Colonic mucosa (tissue), 4 donors: ENCODE measurements around the gene BDH2. TPM values are rescaled to one million over a fixed set of nuclear protein-coding genes. Genes with fewer than 3 reads are reported as not detected.

Experiments
- DNase-seq: peaks from one replicate; pipeline ENCODE4 v3.0.0-alpha.2; 2020
- H3K27ac ChIP-seq: fragments of 200-600 bp; one replicate; pipeline ENCODE4 v1.8.0; 2021
- H3K27me3 ChIP-seq: fragments of 200-600 bp; one replicate; pipeline ENCODE4 v1.8.0; 2021
- H3K36me3 ChIP-seq: fragments of 200-600 bp; one replicate; pipeline ENCODE4 v1.8.0; 2021
- H3K4me1 ChIP-seq: fragments of 200-600 bp; one replicate; pipeline ENCODE4 v1.8.0; 2021; ENCODE audit warnings: mild to moderate bottlenecking
- H3K4me3 ChIP-seq: fragments of 200-600 bp; one replicate; pipeline ENCODE4 v1.8.0; 2021
- H3K9ac ChIP-seq, 2 donors: one replicate each; pipeline ENCODE4 v1.7.0; 2013; ENCODE audit warnings: control low read depth in 2 of 2, low read depth in 2 of 2, low read length in 2 of 2
- H3K9me3 ChIP-seq: fragments of 200-600 bp; one replicate; pipeline ENCODE4 v1.8.0; 2021
- intact Hi-C: fragments of 100-400 bp; cut with DNase I; formaldehyde crosslinking; loops from one replicate; pipeline ENCODE4 v1.14.1; 2022
- total RNA-seq, 2 donors: library from RNA; stranded (reverse); fragmentation: NEBNext Ultra II Directional in 1 of 2; extraction: Animal tissue kit (Norgen Biotek cat#: 25700) in 1 of 2; gene quantifications; one replicate each; pipeline ENCODE4 v1.2.1, GENCODE V29; 2021
- TF ChIP-seq, protein P1 (sequence below): fragments of 200-600 bp; IDR thresholded peaks from one replicate; pipeline ENCODE4 v1.8.0; 2022; ENCODE audit warnings: antibody characterized with exemption, mild to moderate bottlenecking
- donor health status: healthy.
- donor health status: DM: no; HTN: no; CAD: no.
- donor health status: DM: no; HTN: no; CAD: no.

The BDH2 gene
- total RNA-seq, 2 donors from 2014 or later, result 14.0 to 35.3 TPM

DNA sequence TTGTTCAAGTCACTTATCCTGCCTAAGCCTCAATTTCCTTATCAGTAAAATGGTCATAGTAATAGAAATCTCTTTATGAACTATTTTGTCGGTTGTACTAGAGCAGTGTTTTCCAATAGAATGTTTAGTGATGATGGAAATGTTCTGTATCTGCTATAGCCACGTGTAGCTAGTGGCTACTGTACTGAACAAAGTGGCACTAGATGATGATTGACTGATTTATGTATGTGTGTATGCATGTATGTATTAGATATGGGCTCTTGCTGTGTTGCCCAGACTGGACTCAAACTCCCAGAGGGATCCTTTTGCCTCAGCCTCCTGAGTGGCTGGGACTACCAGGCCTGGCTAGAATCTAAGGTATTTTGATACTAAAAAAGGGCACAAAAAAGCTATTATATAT lies 55.5 kb downstream of the BDH2 start:
- intact Hi-C loops, result no loop called here
- no peak overlapping the region for H3K4me3 ChIP-seq
- H3K9ac ChIP-seq, result no peak overlapping the region
- H3K9me3 ChIP-seq, result no peaks in the 10 kb centered on the region
- H3K27ac ChIP-seq, result no peak overlapping the region
- H3K36me3 ChIP-seq, result no peaks in the 10 kb centered on the region
- DNase-seq, result no peak
- TF ChIP-seq, protein P1, sequence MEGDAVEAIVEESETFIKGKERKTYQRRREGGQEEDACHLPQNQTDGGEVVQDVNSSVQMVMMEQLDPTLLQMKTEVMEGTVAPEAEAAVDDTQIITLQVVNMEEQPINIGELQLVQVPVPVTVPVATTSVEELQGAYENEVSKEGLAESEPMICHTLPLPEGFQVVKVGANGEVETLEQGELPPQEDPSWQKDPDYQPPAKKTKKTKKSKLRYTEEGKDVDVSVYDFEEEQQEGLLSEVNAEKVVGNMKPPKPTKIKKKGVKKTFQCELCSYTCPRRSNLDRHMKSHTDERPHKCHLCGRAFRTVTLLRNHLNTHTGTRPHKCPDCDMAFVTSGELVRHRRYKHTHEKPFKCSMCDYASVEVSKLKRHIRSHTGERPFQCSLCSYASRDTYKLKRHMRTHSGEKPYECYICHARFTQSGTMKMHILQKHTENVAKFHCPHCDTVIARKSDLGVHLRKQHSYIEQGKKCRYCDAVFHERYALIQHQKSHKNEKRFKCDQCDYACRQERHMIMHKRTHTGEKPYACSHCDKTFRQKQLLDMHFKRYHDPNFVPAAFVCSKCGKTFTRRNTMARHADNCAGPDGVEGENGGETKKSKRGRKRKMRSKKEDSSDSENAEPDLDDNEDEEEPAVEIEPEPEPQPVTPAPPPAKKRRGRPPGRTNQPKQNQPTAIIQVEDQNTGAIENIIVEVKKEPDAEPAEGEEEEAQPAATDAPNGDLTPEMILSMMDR, result no peak
- H3K4me1 ChIP-seq, result no peaks in the 10 kb centered on the region
- no peaks in the 10 kb centered on the region for H3K27me3 ChIP-seq

DNA sequence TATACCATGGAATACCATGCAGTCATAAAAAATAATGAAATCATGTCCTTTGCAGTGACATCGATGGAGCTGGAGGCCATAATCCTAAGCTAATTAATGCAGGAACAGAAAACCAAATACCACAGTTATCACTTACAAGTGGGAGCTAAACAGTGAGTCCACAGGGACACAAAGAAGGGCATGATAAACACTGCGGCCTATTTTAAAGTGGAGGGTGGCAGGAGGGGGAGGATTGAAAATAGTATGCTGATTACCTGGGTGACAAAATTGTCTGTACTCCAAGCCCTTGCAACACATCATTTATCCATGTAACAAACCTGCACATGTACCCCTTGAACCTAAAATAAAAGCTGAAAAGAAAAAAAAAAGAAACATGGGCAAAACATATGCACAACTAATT lies 63.5 kb downstream of the BDH2 start:
- Histone ChIP-seq H3K27ac (no peak overlapping the region), H3K4me1 (no peaks in the 10 kb centered on the region), H3K36me3 (no peaks in the 10 kb centered on the region), H3K9ac (no peak overlapping the region), H3K9me3 (no peaks in the 10 kb centered on the region), H3K27me3 (no peaks in the 10 kb centered on the region), H3K4me3 (no peak overlapping the region)
- intact Hi-C loops, result no loop called here
- TF ChIP-seq, protein P1, result no peak
- DNase-seq, result no peak

DNA sequence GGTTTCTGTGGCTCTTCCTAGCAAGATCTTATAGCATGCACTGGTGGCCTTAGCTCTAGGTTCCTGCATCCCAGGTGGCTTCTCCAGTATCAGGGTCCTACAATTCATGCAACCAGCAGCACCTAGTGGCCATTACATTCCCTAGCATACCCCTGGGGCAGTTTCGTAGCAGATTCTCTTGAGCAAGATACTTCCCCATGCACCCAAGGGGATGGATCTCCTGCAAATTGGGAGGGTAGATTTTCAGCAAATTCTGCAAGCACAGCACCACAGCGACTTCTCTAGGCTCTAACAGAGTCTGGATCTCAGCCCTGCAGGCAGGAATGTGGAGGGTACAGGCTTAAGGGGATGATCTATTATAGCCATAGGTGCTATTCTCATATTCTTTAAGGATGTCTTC lies 67.1 kb downstream of the BDH2 start:
- no peaks in the 10 kb centered on the region for H3K9me3 ChIP-seq
- no peak overlapping the region for H3K27ac ChIP-seq
- no peak for DNase-seq
- H3K36me3 ChIP-seq, result no peaks in the 10 kb centered on the region
- TF ChIP-seq, protein P1, result no peak
- intact Hi-C loops, result no loop called here
- no peak overlapping the region for H3K9ac ChIP-seq
- no peaks in the 10 kb centered on the region for H3K27me3 ChIP-seq
- no peak overlapping the region for H3K4me3 ChIP-seq
- no peaks in the 10 kb centered on the region for H3K4me1 ChIP-seq

DNA sequence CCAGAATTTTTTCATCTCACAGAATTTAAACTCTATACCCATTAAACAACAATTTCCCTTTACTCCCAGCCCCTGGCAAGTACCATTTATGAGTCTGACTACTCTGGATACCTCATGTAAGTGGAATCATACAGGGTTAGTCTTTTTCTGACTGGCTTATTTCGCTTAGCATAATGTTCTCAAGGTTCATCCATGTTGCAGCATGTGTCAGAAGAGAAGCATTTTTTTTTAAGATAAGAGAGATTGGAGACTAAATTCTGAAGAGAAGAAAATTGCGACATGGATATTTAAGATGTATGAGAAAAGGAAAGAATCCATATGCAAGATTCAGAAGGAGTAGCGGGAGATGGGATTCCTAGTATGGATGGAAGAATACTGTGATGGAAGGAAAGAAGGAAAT lies 68.8 kb downstream of the BDH2 start:
- TF ChIP-seq, protein P1, result no peak
- no peak overlapping the region for H3K4me3 ChIP-seq
- intact Hi-C loops, result no loop called here
- no peaks in the 10 kb centered on the region for H3K36me3 ChIP-seq
- DNase-seq, result no peak
- H3K4me1 ChIP-seq, result no peaks in the 10 kb centered on the region
- no peaks in the 10 kb centered on the region for H3K27me3 ChIP-seq
- no peak overlapping the region for H3K9ac ChIP-seq
- no peak overlapping the region for H3K27ac ChIP-seq
- no peaks in the 10 kb centered on the region for H3K9me3 ChIP-seq

DNA sequence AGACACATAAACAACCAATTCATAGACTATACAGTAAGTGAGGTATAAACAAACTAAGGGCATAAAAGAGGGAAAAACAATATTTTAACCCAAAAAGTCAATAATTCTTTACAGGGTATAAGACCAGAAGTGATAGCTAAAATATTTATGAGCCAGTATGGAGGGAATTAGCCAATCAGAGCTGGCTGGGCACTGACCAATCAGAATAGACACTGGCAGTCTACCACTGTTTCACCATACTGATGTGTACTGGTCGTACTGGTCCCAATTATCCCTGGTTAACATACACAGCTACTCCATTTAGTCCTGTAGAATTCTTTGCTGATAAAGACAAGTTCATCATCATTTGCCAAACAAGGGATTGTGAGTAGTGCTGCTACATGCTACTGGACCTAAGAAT lies 70.3 kb downstream of the BDH2 start:
- DNase-seq, result no peak
- H3K9me3 ChIP-seq, result no peaks in the 10 kb centered on the region
- no peak overlapping the region for H3K4me3 ChIP-seq
- no peaks in the 10 kb centered on the region for H3K36me3 ChIP-seq
- H3K9ac ChIP-seq, result no peak overlapping the region
- no peaks in the 10 kb centered on the region for H3K4me1 ChIP-seq
- intact Hi-C loops, result no loop called here
- TF ChIP-seq, protein P1, result no peak
- no peaks in the 10 kb centered on the region for H3K27me3 ChIP-seq
- no peak overlapping the region for H3K27ac ChIP-seq

Other genes with a start within 250 kb of the BDH2 start
- 10 to 100 TPM; 30.7 to 41.5 TPM for gene CISD2, start 230.8 kb downstream of the BDH2 start, total RNA-seq
- gene SLC9B1, start 80.1 kb downstream of the BDH2 start, total RNA-seq, result not detected
- 1 to 10 TPM; 1.3 to 2.9 TPM for gene SLC9B2, start 23.1 kb downstream of the BDH2 start, total RNA-seq
- 10 to 100 TPM in 1 of 2 donors, 1 to 10 TPM in 1; 9.8 to 23.2 TPM for gene CENPE, start 98.5 kb upstream of the BDH2 start, total RNA-seq